ENCODE results near the gene KRTAP2-3. TPM values are rescaled to one million over a fixed set of nuclear protein-coding genes. Genes with fewer than 3 reads are reported as not detected.

The KRTAP2-3 gene
- total RNA-seq, 1 donor: not detected

DNA sequence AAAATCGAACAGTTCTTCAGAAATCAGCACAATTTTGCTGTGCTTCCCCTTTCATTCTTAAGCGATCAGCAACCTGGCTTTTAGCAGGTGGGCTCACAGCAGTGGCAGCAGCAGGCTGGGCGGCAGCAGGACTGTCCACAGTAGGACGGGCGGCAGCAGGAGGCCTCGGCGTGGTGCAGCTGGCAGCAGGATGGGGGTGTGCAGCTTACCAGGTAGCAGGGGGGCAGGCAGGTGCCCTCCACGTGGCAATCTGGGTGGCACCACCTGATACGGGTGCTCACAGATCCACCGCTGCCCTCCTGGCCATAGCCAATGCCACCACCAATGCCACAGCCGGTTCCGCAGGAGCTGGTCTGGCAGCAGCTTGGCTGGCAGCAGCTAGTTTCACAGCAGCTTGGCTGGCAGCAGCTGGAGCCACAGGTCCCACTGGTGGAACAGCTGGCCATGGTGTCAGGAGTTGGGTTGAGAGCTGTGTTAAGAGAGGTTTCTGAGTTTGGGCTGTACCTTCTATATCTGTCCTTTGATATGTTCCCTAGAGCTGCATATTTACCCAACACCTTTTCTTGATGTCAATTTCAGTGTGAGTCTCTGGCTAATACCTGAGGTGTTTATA lies 30.2 kb downstream of the KRTAP2-3 start, which contains the start of gene KRTAP1-4:
Gene KRTAP1-4, minus strand, starts transcription at position 563 of the 613 bp plus-strand sequence. Its CDS starts 117 bp downstream, at position 446.
- TF ChIP-seq, protein P1, sequence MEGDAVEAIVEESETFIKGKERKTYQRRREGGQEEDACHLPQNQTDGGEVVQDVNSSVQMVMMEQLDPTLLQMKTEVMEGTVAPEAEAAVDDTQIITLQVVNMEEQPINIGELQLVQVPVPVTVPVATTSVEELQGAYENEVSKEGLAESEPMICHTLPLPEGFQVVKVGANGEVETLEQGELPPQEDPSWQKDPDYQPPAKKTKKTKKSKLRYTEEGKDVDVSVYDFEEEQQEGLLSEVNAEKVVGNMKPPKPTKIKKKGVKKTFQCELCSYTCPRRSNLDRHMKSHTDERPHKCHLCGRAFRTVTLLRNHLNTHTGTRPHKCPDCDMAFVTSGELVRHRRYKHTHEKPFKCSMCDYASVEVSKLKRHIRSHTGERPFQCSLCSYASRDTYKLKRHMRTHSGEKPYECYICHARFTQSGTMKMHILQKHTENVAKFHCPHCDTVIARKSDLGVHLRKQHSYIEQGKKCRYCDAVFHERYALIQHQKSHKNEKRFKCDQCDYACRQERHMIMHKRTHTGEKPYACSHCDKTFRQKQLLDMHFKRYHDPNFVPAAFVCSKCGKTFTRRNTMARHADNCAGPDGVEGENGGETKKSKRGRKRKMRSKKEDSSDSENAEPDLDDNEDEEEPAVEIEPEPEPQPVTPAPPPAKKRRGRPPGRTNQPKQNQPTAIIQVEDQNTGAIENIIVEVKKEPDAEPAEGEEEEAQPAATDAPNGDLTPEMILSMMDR (IDR thresholded peaks at IDR 0.05; ENCODE audit: extremely low read depth, low read depth, low read length): no peak
- no peak for DNase-seq (ENCODE audit: insufficient read length, low spot score, missing footprints)
- H3K4me3 ChIP-seq (ENCODE audit: insufficient read depth, low read length): no peak within 1 kb of the TSS
- H3K27me3 ChIP-seq (ENCODE audit: insufficient read depth, low read length): no peaks in the 10 kb centered on the region
- peaks cover 30% of the 10 kb centered on the region for H3K4me1 ChIP-seq (ENCODE audit: insufficient read depth, low read length)
- H4K20me1 ChIP-seq (ENCODE audit: insufficient read depth, low read length): no peaks in the 10 kb centered on the region
- H3K4me2 ChIP-seq (ENCODE audit: insufficient read depth, low read length): no peak within 1 kb of the TSS
- no peak within 1 kb of the TSS for H2AFZ ChIP-seq (ENCODE audit: low read length)
- no peak within 1 kb of the TSS for H3K27ac ChIP-seq (ENCODE audit: low read depth, low read length)
- no peaks in the 10 kb centered on the region for H3K36me3 ChIP-seq (ENCODE audit: insufficient read depth, low read length)
- no peaks in the 10 kb centered on the region for H3K9me3 ChIP-seq (ENCODE audit: low read depth, low read length)
- H3K79me2 ChIP-seq (ENCODE audit: insufficient read depth, low read length): no peaks in the 10 kb centered on the region

DNA sequence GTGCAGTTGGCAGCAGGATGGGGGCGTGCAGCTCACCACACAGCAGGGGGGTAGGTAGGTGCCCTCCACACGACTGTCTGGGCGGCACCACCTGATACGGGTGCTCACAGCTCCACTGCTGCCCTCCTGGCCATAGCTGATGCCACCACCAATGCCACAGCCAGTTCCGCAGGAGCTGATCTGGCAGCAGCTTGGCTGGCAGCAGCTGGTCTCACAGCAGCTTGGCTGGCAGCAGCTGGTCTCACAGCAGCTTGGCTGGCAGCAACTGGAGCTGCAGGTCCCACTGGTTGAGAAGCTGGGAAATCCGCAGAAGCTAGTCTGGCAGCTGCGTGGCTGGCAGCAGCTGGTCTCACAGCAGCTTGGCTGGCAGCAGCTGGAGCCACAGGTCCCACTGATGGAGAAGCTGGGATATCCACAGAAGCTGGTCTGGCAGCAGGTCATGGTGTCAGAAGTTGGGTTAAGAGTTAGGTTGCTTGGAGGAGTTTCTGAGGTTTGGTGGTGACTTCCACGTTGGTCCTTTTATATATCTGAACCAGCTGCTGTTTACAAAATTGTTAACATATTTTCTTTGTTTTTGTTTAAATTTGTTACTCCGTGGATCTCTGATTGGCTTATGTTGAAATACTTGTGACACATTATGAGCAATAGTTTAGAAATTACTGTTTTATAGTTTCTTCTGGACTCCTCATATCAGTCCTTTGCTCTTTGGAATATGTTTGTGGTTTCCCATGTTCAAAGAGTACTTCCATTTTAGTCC lies 33.0 kb downstream of the KRTAP2-3 start, which contains the start of gene KRTAP1-5:
Gene KRTAP1-5, minus strand, starts transcription at position 494 of the 757 bp plus-strand sequence. Its CDS starts 53 bp downstream, at position 441.
- no peaks in the 10 kb centered on the region for H3K27me3 ChIP-seq (ENCODE audit: insufficient read depth, low read length)
- H3K9me3 ChIP-seq (ENCODE audit: low read depth, low read length): no peaks in the 10 kb centered on the region
- TF ChIP-seq, protein P1 (IDR thresholded peaks at IDR 0.05; ENCODE audit: extremely low read depth, low read depth, low read length): no peak
- peak within 1 kb of the TSS; percentile 36 for H2AFZ ChIP-seq (ENCODE audit: low read length)
- H4K20me1 ChIP-seq (ENCODE audit: insufficient read depth, low read length): no peaks in the 10 kb centered on the region
- DNase-seq (ENCODE audit: insufficient read length, low spot score, missing footprints): peak; percentile 89
- H3K4me1 ChIP-seq (ENCODE audit: insufficient read depth, low read length): peaks cover 36% of the 10 kb centered on the region
- peak within 1 kb of the TSS; percentile 67 for H3K4me2 ChIP-seq (ENCODE audit: insufficient read depth, low read length)
- peak within 1 kb of the TSS; percentile 54 for H3K4me3 ChIP-seq (ENCODE audit: insufficient read depth, low read length)
- H3K27ac ChIP-seq (ENCODE audit: low read depth, low read length): peak within 1 kb of the TSS; percentile 59
- no peaks in the 10 kb centered on the region for H3K36me3 ChIP-seq (ENCODE audit: insufficient read depth, low read length)
- no peaks in the 10 kb centered on the region for H3K79me2 ChIP-seq (ENCODE audit: insufficient read depth, low read length)

DNA sequence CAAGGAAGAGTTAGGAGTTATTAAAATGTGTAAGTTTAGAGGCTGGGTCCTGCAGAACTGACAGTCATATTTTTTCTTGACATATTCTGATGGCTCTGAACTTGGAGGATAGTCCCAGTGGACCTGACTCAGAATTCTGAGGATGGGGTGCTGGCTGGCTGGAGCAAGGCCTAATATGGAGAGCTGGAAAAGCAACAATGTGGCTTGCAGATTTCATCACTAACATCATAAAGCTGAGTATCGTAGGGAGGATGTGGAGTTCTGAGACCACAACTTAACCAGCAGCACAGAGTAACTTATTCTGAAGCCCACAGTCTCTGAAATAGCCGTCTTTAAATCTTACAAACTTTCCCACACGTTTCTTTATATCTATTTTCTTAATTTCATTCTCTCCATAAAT lies 35.2 kb downstream of the KRTAP2-3 start:
- Histone ChIP-seq H3K79me2 (ENCODE audit: insufficient read depth, low read length) (no peaks in the 10 kb centered on the region), H4K20me1 (ENCODE audit: insufficient read depth, low read length) (no peaks in the 10 kb centered on the region), H3K27ac (ENCODE audit: low read depth, low read length) (peak overlapping the region; percentile 60), H3K27me3 (ENCODE audit: insufficient read depth, low read length) (no peaks in the 10 kb centered on the region), H3K4me2 (ENCODE audit: insufficient read depth, low read length) (peak overlapping the region; percentile 42), H3K4me1 (ENCODE audit: insufficient read depth, low read length) (peaks cover 36% of the 10 kb centered on the region), H2AFZ (ENCODE audit: low read length) (no peak overlapping the region), H3K4me3 (ENCODE audit: insufficient read depth, low read length) (no peak overlapping the region), H3K36me3 (ENCODE audit: insufficient read depth, low read length) (no peaks in the 10 kb centered on the region), H3K9me3 (ENCODE audit: low read depth, low read length) (peaks cover 4% of the 10 kb centered on the region)
- peak; percentile 78 for DNase-seq (ENCODE audit: insufficient read length, low spot score, missing footprints)
- TF ChIP-seq, protein P1 (IDR thresholded peaks at IDR 0.05; ENCODE audit: extremely low read depth, low read depth, low read length): no peak

DNA sequence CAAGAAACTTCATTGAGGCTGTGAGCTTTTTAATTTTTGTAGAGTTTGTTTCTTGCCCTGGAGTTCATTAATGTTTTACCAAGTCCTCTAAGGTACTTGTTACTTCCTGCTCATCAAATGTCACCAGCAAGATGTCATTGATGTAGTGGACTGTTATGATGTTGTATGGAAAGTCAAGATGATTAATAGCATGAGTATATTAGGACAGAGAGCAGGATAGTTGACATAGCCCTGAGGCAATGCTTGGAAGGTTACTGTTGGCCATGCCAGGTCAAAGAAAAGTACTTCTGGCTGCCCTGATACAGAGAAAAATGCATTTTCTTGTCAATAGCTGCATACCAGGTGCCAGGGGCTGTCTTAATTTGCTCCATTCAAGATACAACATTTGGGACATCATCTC lies 39.6 kb downstream of the KRTAP2-3 start:
- TF ChIP-seq, protein P1 (IDR thresholded peaks at IDR 0.05; ENCODE audit: extremely low read depth, low read depth, low read length): no peak
- H3K27ac ChIP-seq (ENCODE audit: low read depth, low read length): no peak overlapping the region

More for the DNA sequence above, 39.6 kb downstream of the KRTAP2-3 start:
- no peaks in the 10 kb centered on the region for H3K79me2 ChIP-seq (ENCODE audit: insufficient read depth, low read length)
- peaks cover 4% of the 10 kb centered on the region for H3K9me3 ChIP-seq (ENCODE audit: low read depth, low read length)
- H3K4me2 ChIP-seq (ENCODE audit: insufficient read depth, low read length): no peak overlapping the region
- no peaks in the 10 kb centered on the region for H3K27me3 ChIP-seq (ENCODE audit: insufficient read depth, low read length)
- no peaks in the 10 kb centered on the region for H4K20me1 ChIP-seq (ENCODE audit: insufficient read depth, low read length)
- no peak overlapping the region for H2AFZ ChIP-seq (ENCODE audit: low read length)
- H3K36me3 ChIP-seq (ENCODE audit: insufficient read depth, low read length): no peaks in the 10 kb centered on the region
- DNase-seq (ENCODE audit: insufficient read length, low spot score, missing footprints): no peak
- peaks cover 12% of the 10 kb centered on the region for H3K4me1 ChIP-seq (ENCODE audit: insufficient read depth, low read length)
- no peak overlapping the region for H3K4me3 ChIP-seq (ENCODE audit: insufficient read depth, low read length)

Data from osteoblast (primary cell).